Activated B cell treated with CpG ODN at 0.5 μM for 24 hours (primary cell): ENCODE results near the gene DLEC1. TPM values are rescaled to one million over a fixed set of nuclear protein-coding genes. Genes with fewer than 3 reads are reported as not detected.

Experiments used
- ATAC-seq: fragments of 200-7000 bp; cut with Tn5 transposase; one replicate; pipeline ENCODE4 v1.10.0; 2021; ENCODE audit warnings: low read depth, mild to moderate bottlenecking, moderate library complexity
- CTCF ChIA-PET: fragments of 350-600 bp; sonication (Branson Sonifier 250); formaldehyde crosslinking; loops from one replicate; lab custom pipeline; 2021; ENCODE audit warnings: antibody characterized with exemption; lab: Charles Lee
- POLR2A ChIA-PET: fragments of 350-600 bp; sonication (Branson Sonifier 250); formaldehyde crosslinking; loops from one replicate; lab custom pipeline; 2021; ENCODE audit warnings: antibody characterized with exemption; lab: Charles Lee
- DNase-seq: peaks from one replicate; pipeline ENCODE4 v3.0.0; 2022
- H3K27ac Mint-ChIP-seq: one replicate; pipeline ENCODE4 v1.8.0; 2020; ENCODE audit warnings: mixed read lengths
- H3K27me3 Mint-ChIP-seq: one replicate; pipeline ENCODE4 v1.8.0; 2021; ENCODE audit warnings: mixed read lengths
- H3K36me3 Mint-ChIP-seq: one replicate; pipeline ENCODE4 v1.8.0; 2021; ENCODE audit warnings: low read depth, mixed read lengths
- H3K4me1 Mint-ChIP-seq: one replicate; pipeline ENCODE4 v1.8.0; 2021; ENCODE audit warnings: mixed read lengths
- H3K4me3 Mint-ChIP-seq: one replicate; pipeline ENCODE4 v1.8.0; 2020; ENCODE audit warnings: mild to moderate bottlenecking, mixed read lengths
- H3K9me3 Mint-ChIP-seq: one replicate; pipeline ENCODE4 v1.8.0; 2020; ENCODE audit warnings: mixed read lengths
- intact Hi-C: fragments of 100-400 bp; cut with micrococcal nuclease; formaldehyde crosslinking; loops from one replicate; pipeline ENCODE4 v1.15.1; 2024
- total RNA-seq: library from RNA; stranded (reverse); gene quantifications from 2 replicates; pipeline ENCODE4 v1.2.3, GENCODE V29; 2022
- TF ChIP-seq, protein P1 (sequence below): fragments of 200-600 bp; IDR thresholded peaks from one replicate; pipeline ENCODE4 v1.8.0; 2022; ENCODE audit warnings: antibody characterized with exemption, mild to moderate bottlenecking

The DLEC1 gene
- total RNA-seq, 1 donor from 2014 or later: 0.11 TPM

GRCh38 chr3:37997791-37998370, 41.1 kb upstream of the DLEC1 start:
- peaks cover 32% of the 10 kb centered on the region for H3K36me3 Mint-ChIP-seq
- H3K4me1 Mint-ChIP-seq: peaks cover 52% of the 10 kb centered on the region
- no peaks in the 10 kb centered on the region for H3K27me3 Mint-ChIP-seq
- POLR2A ChIA-PET: interaction anchor here (0.6 to 2.3 kb wide), 2 partner anchors 41 to 499 kb away, joined by 3 to 8 read pairs; partner anchors contain the start of gene DLEC1
- intact Hi-C loops: no loop called here
- peak overlapping the region; percentile 94 for H3K27ac Mint-ChIP-seq
- TF ChIP-seq, protein P1, sequence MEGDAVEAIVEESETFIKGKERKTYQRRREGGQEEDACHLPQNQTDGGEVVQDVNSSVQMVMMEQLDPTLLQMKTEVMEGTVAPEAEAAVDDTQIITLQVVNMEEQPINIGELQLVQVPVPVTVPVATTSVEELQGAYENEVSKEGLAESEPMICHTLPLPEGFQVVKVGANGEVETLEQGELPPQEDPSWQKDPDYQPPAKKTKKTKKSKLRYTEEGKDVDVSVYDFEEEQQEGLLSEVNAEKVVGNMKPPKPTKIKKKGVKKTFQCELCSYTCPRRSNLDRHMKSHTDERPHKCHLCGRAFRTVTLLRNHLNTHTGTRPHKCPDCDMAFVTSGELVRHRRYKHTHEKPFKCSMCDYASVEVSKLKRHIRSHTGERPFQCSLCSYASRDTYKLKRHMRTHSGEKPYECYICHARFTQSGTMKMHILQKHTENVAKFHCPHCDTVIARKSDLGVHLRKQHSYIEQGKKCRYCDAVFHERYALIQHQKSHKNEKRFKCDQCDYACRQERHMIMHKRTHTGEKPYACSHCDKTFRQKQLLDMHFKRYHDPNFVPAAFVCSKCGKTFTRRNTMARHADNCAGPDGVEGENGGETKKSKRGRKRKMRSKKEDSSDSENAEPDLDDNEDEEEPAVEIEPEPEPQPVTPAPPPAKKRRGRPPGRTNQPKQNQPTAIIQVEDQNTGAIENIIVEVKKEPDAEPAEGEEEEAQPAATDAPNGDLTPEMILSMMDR: no peak
- no peak for ATAC-seq
- CTCF ChIA-PET: interaction anchor here (1.4 to 1.9 kb wide), 4 partner anchors 14 to 42 kb away, joined by 3 to 8 read pairs (median 4); partner anchors contain the start of gene DLEC1
- no peaks in the 10 kb centered on the region for H3K9me3 Mint-ChIP-seq
- no peak for DNase-seq
- no peak overlapping the region for H3K4me3 Mint-ChIP-seq

DNA sequence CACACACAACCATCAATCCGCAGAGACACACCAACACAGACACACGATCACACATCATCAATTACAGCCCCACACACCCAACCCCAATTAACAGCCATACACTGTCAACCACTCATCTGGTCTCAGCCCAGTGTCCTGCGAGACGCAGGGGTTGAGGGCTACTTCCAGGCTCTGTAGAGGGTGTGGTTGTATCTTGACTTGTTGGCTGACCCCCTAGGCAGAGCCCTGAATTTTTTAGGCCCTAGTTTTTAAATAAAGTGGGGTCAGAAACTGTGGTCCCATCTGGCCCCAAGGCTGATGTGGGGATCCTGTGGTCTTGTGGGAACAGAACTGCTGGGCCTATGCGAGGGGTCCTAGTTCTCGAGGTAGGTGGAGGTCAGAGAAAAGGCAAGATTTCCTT, 39.2 kb upstream of the DLEC1 start:
- ATAC-seq (no peak), DNase-seq (peak; percentile 13)
- Mint-ChIP-seq H3K27ac (no peak overlapping the region), H3K27me3 (no peaks in the 10 kb centered on the region), H3K4me3 (no peak overlapping the region), H3K36me3 (peaks cover 34% of the 10 kb centered on the region), H3K9me3 (no peaks in the 10 kb centered on the region), H3K4me1 (peaks cover 37% of the 10 kb centered on the region)
- ChIA-PET POLR2A (no interaction called here), CTCF (no interaction called here)
- TF ChIP-seq, protein P1: no peak
- intact Hi-C loops: no loop called here

- no peak for ATAC-seq
- CTCF ChIA-PET: interaction anchor here (1.0 to 4.0 kb wide), 3 partner anchors 26 to 39 kb away, joined by 3 to 25 read pairs (median 3); partner anchors contain the start of gene DLEC1
- POLR2A ChIA-PET: no interaction called here
- no peaks in the 10 kb centered on the region for H3K9me3 Mint-ChIP-seq
- no peak overlapping the region for H3K4me3 Mint-ChIP-seq
- peaks cover 38% of the 10 kb centered on the region for H3K36me3 Mint-ChIP-seq
- H3K27ac Mint-ChIP-seq: no peak overlapping the region
- no peak for DNase-seq
- TF ChIP-seq, protein P1: no peak
- peaks cover 31% of the 10 kb centered on the region for H3K4me1 Mint-ChIP-seq
- intact Hi-C loops: no loop called here
- H3K27me3 Mint-ChIP-seq: no peaks in the 10 kb centered on the region
Measured at GRCh38 chr3:38000242-38000916, 38.6 kb upstream of the DLEC1 start.

- intact Hi-C loops: no loop called here
- DNase-seq: peak; percentile 14
- ChIA-PET POLR2A (no interaction called here), CTCF (interaction anchor here (1.0 to 4.0 kb wide), 4 partner anchors 27 to 39 kb away, joined by 3 to 25 read pairs (median 3); partner anchors contain the start of gene DLEC1)
- TF ChIP-seq, protein P1: no peak
- no peak for ATAC-seq
- Mint-ChIP-seq H3K4me1 (peaks cover 27% of the 10 kb centered on the region), H3K9me3 (no peaks in the 10 kb centered on the region), H3K4me3 (no peak overlapping the region), H3K27me3 (no peaks in the 10 kb centered on the region), H3K36me3 (peaks cover 37% of the 10 kb centered on the region), H3K27ac (no peak overlapping the region)
Measured at GRCh38 chr3:38000965-38001455, 38.0 kb upstream of the DLEC1 start.
